IMR-90 (cell line): ENCODE measurements around the gene GBF1. TPM values are rescaled to one million over a fixed set of nuclear protein-coding genes. Genes with fewer than 3 reads are reported as not detected.

Source experiments
- ATAC-seq: fragments of 200-7000 bp; cut with Tn5 transposase; 2 replicates; pipeline ENCODE4 v1.9.1; 2020; ENCODE audit warnings: low read depth, mild to moderate bottlenecking, moderate library complexity
- BruUV-seq: library from RNA; stranded (reverse); fragments of 400-500 nt; replicated peaks from 2 replicates; lab custom pipeline; 2021; lab: Mats Ljungman, UMichigan
- CTCF ChIA-PET: fragments of 300-600 bp; formaldehyde crosslinking; extraction: SDS; loops from one replicate; lab custom pipeline; 2021; ENCODE audit warnings: antibody characterized with exemption; lab: Yijun Ruan, JAX
- POLR2A ChIA-PET: fragments of 300-600 bp; sonication (Branson Sonifier 250); formaldehyde crosslinking; loops from one replicate; lab custom pipeline; 2022; ENCODE audit warnings: antibody characterized with exemption; ENCODE audit not compliant: unreplicated experiment; lab: Charles Lee
- DNase-seq: peaks from one replicate; pipeline ENCODE4 v3.0.0; 2013
- H2AFZ ChIP-seq: replicated peaks from 2 replicates; pipeline ENCODE3; 2013; ENCODE audit warnings: low read length, mild to moderate bottlenecking; ENCODE audit not compliant: poor library complexity
- H2AK5ac ChIP-seq: 2 replicates; pipeline ENCODE4 v1.6.1; 2013; ENCODE audit warnings: low read depth, low read length, inconsistent platforms
- H2AK9ac ChIP-seq: replicated peaks from 2 replicates; pipeline ENCODE3; 2013; ENCODE audit warnings: mild to moderate bottlenecking, low read depth, low read length, moderate library complexity; ENCODE audit not compliant: poor library complexity
- H2BK120ac ChIP-seq: 2 replicates; pipeline ENCODE4 v1.6.1; 2013; ENCODE audit warnings: low read depth, low read length, inconsistent platforms
- H2BK15ac ChIP-seq: 3 replicates; pipeline ENCODE4 v1.6.1; 2013; ENCODE audit warnings: low read depth, low read length, inconsistent platforms
- H2BK20ac ChIP-seq: 2 replicates; pipeline ENCODE4 v1.6.1; 2013; ENCODE audit warnings: low read depth, mild to moderate bottlenecking, inconsistent platforms, low read length, moderate library complexity
- H2BK5ac ChIP-seq: 2 replicates; pipeline ENCODE4 v1.6.1; 2013; ENCODE audit warnings: mild to moderate bottlenecking, low read depth, low read length, inconsistent platforms; ENCODE audit not compliant: poor library complexity, severe bottlenecking
- H3K14ac ChIP-seq: replicated peaks from 2 replicates; pipeline ENCODE4 v1.6.1; 2013; ENCODE audit warnings: low read depth, low read length, inconsistent platforms
- H3K18ac ChIP-seq: 2 replicates; pipeline ENCODE4 v1.6.1; 2013; ENCODE audit warnings: low read depth, low read length, control low read depth
- H3K23ac ChIP-seq: 2 replicates; pipeline ENCODE4 v1.6.1; 2013; ENCODE audit warnings: low read depth, low read length, inconsistent platforms
- H3K27ac ChIP-seq: 2 replicates; pipeline ENCODE4 v1.5.1; 2013; ENCODE audit warnings: mild to moderate bottlenecking, control low read depth, low read length; ENCODE audit not compliant: insufficient read depth
- H3K27me3 ChIP-seq: 2 replicates; pipeline ENCODE4 v1.6.1; 2013; ENCODE audit warnings: low read length; ENCODE audit not compliant: control insufficient read depth, insufficient read depth
- H3K36me3 ChIP-seq: 2 replicates; pipeline ENCODE4 v1.6.1; 2013; ENCODE audit warnings: low read length, mixed read lengths; ENCODE audit not compliant: control insufficient read depth, insufficient read depth
- H3K4ac ChIP-seq: 2 replicates; pipeline ENCODE4 v1.6.1; 2013; ENCODE audit warnings: low read depth, low read length, inconsistent platforms
- H3K4me1 ChIP-seq: 2 replicates; pipeline ENCODE4 v1.6.1; 2013; ENCODE audit warnings: low read length, mixed read lengths; ENCODE audit not compliant: control insufficient read depth, insufficient read depth
- H3K4me2 ChIP-seq: 2 replicates; pipeline ENCODE4 v1.6.1; 2013; ENCODE audit warnings: low read depth, mild to moderate bottlenecking, control low read depth, low read length, moderate library complexity
- H3K4me3 ChIP-seq: 2 replicates; pipeline ENCODE4 v1.5.1; 2013; ENCODE audit warnings: low read depth, mild to moderate bottlenecking, control low read depth, low read length, moderate library complexity; ENCODE audit not compliant: insufficient read depth
- H3K56ac ChIP-seq: 2 replicates; pipeline ENCODE4 v1.6.1; 2013; ENCODE audit warnings: low read length, inconsistent platforms; ENCODE audit not compliant: insufficient read depth; ENCODE audit errors: extremely low read depth
- H3K79me1 ChIP-seq, 2 experiments: 2 replicates each; pipeline ENCODE4 v1.6.1; 2013; ENCODE audit warnings: low read length in 2 of 2, inconsistent platforms in 1 of 2, low read depth in 1 of 2
- H3K9ac ChIP-seq: 2 replicates; pipeline ENCODE4 v1.6.1; 2013; ENCODE audit warnings: low read depth, low read length, control low read depth
- H3K9me1 ChIP-seq: 2 replicates; pipeline ENCODE4 v1.6.1; 2013; ENCODE audit warnings: low read length, inconsistent platforms; ENCODE audit not compliant: insufficient read depth
- H3K9me3 ChIP-seq: 2 replicates; pipeline ENCODE4 v1.6.1; 2013; ENCODE audit warnings: low read length; ENCODE audit not compliant: control insufficient read depth, insufficient read depth
- H4K20me1 ChIP-seq: 2 replicates; pipeline ENCODE4 v1.6.1; 2013; ENCODE audit warnings: low read length, inconsistent platforms; ENCODE audit not compliant: insufficient read depth
- H4K5ac ChIP-seq: 2 replicates; pipeline ENCODE4 v1.6.1; 2013; ENCODE audit warnings: mild to moderate bottlenecking, low read depth, low read length, control low read depth
- H4K8ac ChIP-seq, 2 experiments: 2 replicates each; pipeline ENCODE4 v1.6.1; 2013; ENCODE audit warnings: low read depth in 2 of 2, low read length in 2 of 2, control low read depth in 1 of 2, inconsistent platforms in 1 of 2
- H4K91ac ChIP-seq: 2 replicates; pipeline ENCODE4 v1.6.1; 2013; ENCODE audit warnings: low read depth, low read length, inconsistent platforms; ENCODE audit not compliant: insufficient read depth
- BHLHE40 ChIP-seq: fragments of 150-350 bp; IDR thresholded peaks from 2 replicates; pipeline ENCODE4 v1.6.1; 2016; ENCODE audit warnings: mild to moderate bottlenecking, low read depth, low read length
- SMC3 ChIP-seq: fragments of 150-350 bp; IDR thresholded peaks from 2 replicates; pipeline ENCODE4 v1.6.1; 2016; ENCODE audit warnings: low read depth, mild to moderate bottlenecking, antibody characterized with exemption, low read length, moderate library complexity
- WGBS, 2 experiments: methylation state at CpG; one replicate each; pipeline versions ENCODE4 v1.1.5 to v1.1.7; 2013; ENCODE audit warnings: missing lambda C conversion rate in 2 of 2; ENCODE audit not compliant: insufficient read length in 1 of 2; ENCODE audit errors: extremely low coverage in 2 of 2; 5-methylcytosine and 5-hydroxymethylcytosine counted together
- dilution Hi-C: fragments of 300-500 bp; cut with HindIII; formaldehyde crosslinking; loops from one replicate; pipeline ENCODE4 v1.14.3; 2018; ENCODE audit warnings: low sequenced_read_pairs; ENCODE audit not compliant: unreplicated experiment
- in situ Hi-C: fragments of 300-500 bp; cut with MboI; formaldehyde crosslinking; loops from 3 replicates; pipeline ENCODE4 v1.14.3; 2019; ENCODE audit warnings: low sequenced_read_pairs, inconsistent platforms, mixed read lengths
- intact Hi-C: fragments of 100-400 bp; cut with micrococcal nuclease; formaldehyde crosslinking; loops from 2 replicates; pipeline ENCODE4 v1.10.0; 2022
- polyA plus RNA-seq, 3 experiments: library from polyadenylated mRNA; depleted of rRNA; stranded (reverse); fragments of >200 nt; gene quantifications; 2 replicates each; pipeline ENCODE4 v1.2.3, GENCODE V29; 2012; ENCODE audit warnings: low replicate concordance in 1 of 3
- total RNA-seq: library from RNA; depleted of rRNA; stranded (reverse); fragments of >200 nt; gene quantifications from 2 replicates; pipeline ENCODE4 v1.2.3, GENCODE V29; 2012
- TF ChIP-seq, protein P1 (sequence below): conservative IDR thresholded peaks from 2 replicates; pipeline ENCODE4 v1.5.1; 2012; ENCODE audit warnings: mild to moderate bottlenecking, low read depth, low read length, improper control_type of control experiment

The GBF1 gene
- total and polyA plus RNA-seq, 2 of the 4 experiments (the other 2 are of a cell fraction) = 38.7 to 40.1 TPM

DNA sequence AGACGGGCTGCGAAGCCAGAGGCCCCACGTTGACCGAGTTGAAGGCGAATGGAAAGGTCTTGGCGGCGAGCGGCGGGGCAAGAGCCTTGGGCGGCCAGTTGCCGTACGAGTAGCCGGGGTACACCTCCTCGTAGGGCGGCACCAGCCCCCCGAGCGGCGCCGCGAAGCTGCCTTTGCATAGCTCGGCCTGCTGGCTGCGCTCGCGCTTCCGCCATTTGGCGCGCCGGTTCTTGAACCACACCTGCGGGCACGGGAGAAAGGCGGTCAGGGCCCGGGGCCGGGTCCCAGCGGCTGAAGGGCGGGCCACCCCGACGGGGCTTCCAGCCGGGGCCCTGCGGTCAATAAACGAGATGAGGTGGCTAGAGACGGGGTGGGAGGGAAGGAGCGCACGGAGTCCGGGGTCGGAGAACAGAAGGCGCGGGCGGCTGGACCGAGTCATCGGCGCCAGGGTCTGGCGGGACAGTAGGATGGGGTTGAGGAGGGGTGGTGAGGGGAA lies 14.4 kb upstream of the GBF1 start:
- peaks cover 7% of the 10 kb centered on the region for H3K4me1 ChIP-seq
- H3K79me1 ChIP-seq = no peaks in the 10 kb centered on the region
- no TSS peak for BruUV-seq
- peak overlapping the region; percentile 88 for H2AFZ ChIP-seq
- DNase-seq (no peak), ATAC-seq (no peak)
- H3K4ac ChIP-seq = no peak overlapping the region
- H3K27me3 ChIP-seq = peaks cover 38% of the 10 kb centered on the region; the same call in 1 of the 2 replicates
- no peak overlapping the region for H4K5ac ChIP-seq
- no peak overlapping the region for H2BK120ac ChIP-seq
- peak overlapping the region; percentile 68 for H2AK9ac ChIP-seq
- POLR2A ChIA-PET = no interaction called here
- no peak overlapping the region for H3K9ac ChIP-seq
- no peak overlapping the region for H3K14ac ChIP-seq
- no peak overlapping the region for H3K27ac ChIP-seq
- no peaks in the 10 kb centered on the region for H3K36me3 ChIP-seq
- TF ChIP-seq BHLHE40 (no peak), SMC3 (0 out of 2 replicates have a peak, but pooled peaks have one; percentile 13)
- TF ChIP-seq, protein P1, sequence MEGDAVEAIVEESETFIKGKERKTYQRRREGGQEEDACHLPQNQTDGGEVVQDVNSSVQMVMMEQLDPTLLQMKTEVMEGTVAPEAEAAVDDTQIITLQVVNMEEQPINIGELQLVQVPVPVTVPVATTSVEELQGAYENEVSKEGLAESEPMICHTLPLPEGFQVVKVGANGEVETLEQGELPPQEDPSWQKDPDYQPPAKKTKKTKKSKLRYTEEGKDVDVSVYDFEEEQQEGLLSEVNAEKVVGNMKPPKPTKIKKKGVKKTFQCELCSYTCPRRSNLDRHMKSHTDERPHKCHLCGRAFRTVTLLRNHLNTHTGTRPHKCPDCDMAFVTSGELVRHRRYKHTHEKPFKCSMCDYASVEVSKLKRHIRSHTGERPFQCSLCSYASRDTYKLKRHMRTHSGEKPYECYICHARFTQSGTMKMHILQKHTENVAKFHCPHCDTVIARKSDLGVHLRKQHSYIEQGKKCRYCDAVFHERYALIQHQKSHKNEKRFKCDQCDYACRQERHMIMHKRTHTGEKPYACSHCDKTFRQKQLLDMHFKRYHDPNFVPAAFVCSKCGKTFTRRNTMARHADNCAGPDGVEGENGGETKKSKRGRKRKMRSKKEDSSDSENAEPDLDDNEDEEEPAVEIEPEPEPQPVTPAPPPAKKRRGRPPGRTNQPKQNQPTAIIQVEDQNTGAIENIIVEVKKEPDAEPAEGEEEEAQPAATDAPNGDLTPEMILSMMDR = peak; percentile 23
- no peak overlapping the region for H2BK15ac ChIP-seq
- H3K4me2 ChIP-seq = peak overlapping the region; percentile 73
- intact Hi-C loops = loop anchor here (1.0 to 2.0 kb wide), 4 partner anchors 62 to 248 kb away; no protein-coding TSS in a partner anchor
- WGBS, 2 experiments = 5% methylated on average over 40 of the region's 52 CpGs; no CpG with 5 or more reads in 1 of the 2 experiments
- 0 out of 2 replicates have a peak, but pooled peaks cover 7% of the 10 kb centered on the region for H3K9me1 ChIP-seq
- no peak overlapping the region for H4K91ac ChIP-seq
- H2BK5ac ChIP-seq = no peak overlapping the region
- no peaks in the 10 kb centered on the region for H3K9me3 ChIP-seq
- in situ Hi-C loops = no loop called here
- H4K8ac ChIP-seq = no peak overlapping the region
- no peak overlapping the region for H3K18ac ChIP-seq
- CTCF ChIA-PET = interaction anchor here (0.7 to 4.5 kb wide), 11 partner anchors 10 to 1066 kb away, joined by 3 to 59 read pairs (median 4); partner anchors contain the start of gene PITX3
- H2AK5ac ChIP-seq = no peak overlapping the region
- dilution Hi-C loops = no loop called here
- no peak overlapping the region for H3K23ac ChIP-seq
- H2BK20ac ChIP-seq = no peak overlapping the region
- H3K56ac ChIP-seq = no peak overlapping the region
- peak overlapping the region; percentile 41 for H3K4me3 ChIP-seq
- H4K20me1 ChIP-seq = peaks cover 10% of the 10 kb centered on the region
